ENCODE results near the gene ODAD3. TPM values are rescaled to one million over a fixed set of nuclear protein-coding genes. Genes with fewer than 3 reads are reported as not detected.

The ODAD3 gene
- total and polyA plus RNA-seq, 10 of the 15 experiments (the other 5 are each of a cell fraction or from before 2014, with no cell fraction given) = 0.11 to 0.39 (median 0.28) TPM; not detected in 7

GRCh38 chr19:11383706-11384048 is 51.2 kb downstream of the ODAD3 start (continued):
- TF ChIP-seq BRCA1 (IDR thresholded peaks at IDR 0.05; ENCODE audit: low read depth, low read length) = no peak
- no peak for TF ChIP-seq YY1 (IDR thresholded peaks at IDR 0.05; ENCODE audit: low read depth, low read length)
- no peak for TF ChIP-seq ZBTB4 (CRISPR knock-in tag; IDR thresholded peaks at IDR 0.05)
- TF ChIP-seq FOXM1 (IDR thresholded peaks at IDR 0.05; ENCODE audit: low read depth, low read length) = no peak
- no peak for TF ChIP-seq GATAD2B (conservative IDR thresholded peaks at IDR 0.05; ENCODE audit: low read depth)
- no peak for TF ChIP-seq CUX1 (IDR thresholded peaks at IDR 0.05; ENCODE audit: insufficient replicate concordance, low read depth, low read length)

Data from GM12878 (cell line).